HepG2 (cell line): ENCODE measurements around the gene TRMT112. TPM values are rescaled to one million over a fixed set of nuclear protein-coding genes. Genes with fewer than 3 reads are reported as not detected.

Experiments used
- ARHGAP35 ChIP-seq: sonication (generic); formaldehyde crosslinking; IDR thresholded peaks from 2 replicates; pipeline ENCODE4 v1.9.0; 2022; ENCODE audit warnings: mild to moderate bottlenecking, inconsistent platforms, moderate library complexity, missing genetic modification reagents, borderline replicate concordance
- CCAR2 ChIP-seq: fragments of 200-400 bp; formaldehyde crosslinking; optimal IDR thresholded peaks from 2 replicates; pipeline ENCODE3; 2018; ENCODE audit warnings: low read depth, mild to moderate bottlenecking, low read length, moderate library complexity
- CEBPG ChIP-seq: IDR thresholded peaks from 2 replicates; pipeline ENCODE4 v1.6.1; 2016
- JUN ChIP-seq: sonication (generic); formaldehyde crosslinking; IDR thresholded peaks from 2 replicates; pipeline ENCODE4 v1.4.0; 2020; ENCODE audit warnings: mild to moderate bottlenecking, missing genetic modification reagents
- KDM5A ChIP-seq: fragments of 200-600 bp; sonication (generic); IDR thresholded peaks from 2 replicates; pipeline ENCODE4 v1.7.0; 2018; ENCODE audit warnings: antibody characterized with exemption, mild to moderate bottlenecking, low read length, borderline replicate concordance
- MXD4 ChIP-seq: IDR thresholded peaks from 2 replicates; pipeline ENCODE4 v1.6.1; 2016; ENCODE audit warnings: mild to moderate bottlenecking, missing biosample characterization, missing genetic modification reagents
- MXI1 ChIP-seq: IDR thresholded peaks from 3 replicates; pipeline ENCODE4 v1.6.1; 2012; ENCODE audit warnings: low read depth, low read length, inconsistent platforms, borderline replicate concordance
- NBN ChIP-seq: fragments of 450-650 bp; conservative IDR thresholded peaks from 2 replicates; pipeline ENCODE4 v1.6.1; 2017
- PAWR ChIP-seq: sonication (generic); formaldehyde crosslinking; IDR thresholded peaks from 2 replicates; pipeline ENCODE4 v1.4.0; 2020; ENCODE audit warnings: missing genetic modification reagents, mild to moderate bottlenecking, borderline replicate concordance
- POGZ ChIP-seq: sonication (generic); formaldehyde crosslinking; IDR thresholded peaks from 2 replicates; pipeline ENCODE4 v1.4.0; 2020; ENCODE audit warnings: mild to moderate bottlenecking, missing genetic modification reagents
- PPARG ChIP-seq: conservative IDR thresholded peaks from 2 replicates; pipeline ENCODE4 v1.6.1; 2016; ENCODE audit warnings: missing biosample characterization, missing genetic modification reagents
- REPIN1 ChIP-seq: sonication (generic); formaldehyde crosslinking; IDR thresholded peaks from 2 replicates; pipeline ENCODE4 v1.8.0; 2022; ENCODE audit warnings: missing genetic modification reagents, low read depth, mild to moderate bottlenecking, borderline replicate concordance
- SSRP1 ChIP-seq: IDR thresholded peaks from 2 replicates; pipeline ENCODE4 v1.6.1; 2016; ENCODE audit warnings: control low read depth
- ZMAT3 ChIP-seq: sonication (generic); formaldehyde crosslinking; conservative IDR thresholded peaks from 2 replicates; pipeline ENCODE4 v1.7.0; 2021; ENCODE audit warnings: missing genetic modification reagents
- ZMYM2 ChIP-seq: sonication (generic); formaldehyde crosslinking; IDR thresholded peaks from 2 replicates; pipeline ENCODE4 v1.8.0; 2022; ENCODE audit warnings: mild to moderate bottlenecking, missing genetic modification reagents
- ZNF589 ChIP-seq: sonication (generic); formaldehyde crosslinking; conservative IDR thresholded peaks from 2 replicates; pipeline ENCODE4 v1.8.0; 2022; ENCODE audit warnings: mild to moderate bottlenecking, moderate library complexity, missing genetic modification reagents
- polyA plus RNA-seq, 8 experiments: library from polyadenylated mRNA; depleted of rRNA in 3 of 8; stranded (reverse) in 7 of 8; unstranded in 1 of 8; fragments of >200 nt; fragmentation: Illumina TruSeq in 4 of 8; extraction: Trizol in 4 of 8; gene quantifications; 2 replicates each; pipeline versions ENCODE4 v1.2.1 to v1.2.3, GENCODE V29; 2011 to 2016; ENCODE audit warnings: low read depth in 4 of 8, missing spikeins in 1 of 8, mixed read lengths in 1 of 8; ENCODE audit not compliant: insufficient read depth in 1 of 8
- total RNA-seq, 5 experiments: library from RNA; depleted of rRNA; stranded (reverse); fragments of >200 nt; fragmentation: Illumina TruSeq; extraction: Trizol; gene quantifications; 2 replicates each; pipeline ENCODE4 v1.2.3, GENCODE V29; 2016; ENCODE audit warnings: low read depth in 1 of 5
- TF ChIP-seq, protein P1 (sequence below): sonication (generic); formaldehyde crosslinking; IDR thresholded peaks from 2 replicates; pipeline ENCODE4 v1.5.1; 2020; ENCODE audit warnings: mild to moderate bottlenecking, missing genetic modification reagents, borderline replicate concordance
- TF ChIP-seq, protein P2 (sequence below): sonication (generic); formaldehyde crosslinking; IDR thresholded peaks from 2 replicates; pipeline ENCODE4 v1.8.1; 2022; ENCODE audit warnings: mild to moderate bottlenecking, missing genetic modification reagents
- TF ChIP-seq, protein P3 (sequence below): IDR thresholded peaks from 2 replicates; pipeline ENCODE4 v1.6.1; 2012; ENCODE audit warnings: low read depth, low read length, improper control_type of control experiment

The TRMT112 gene
- total and polyA plus RNA-seq, 2 of the 13 experiments (the other 11 are each of a cell fraction or from before 2014, with no cell fraction given) = 186 to 409 TPM

DNA sequence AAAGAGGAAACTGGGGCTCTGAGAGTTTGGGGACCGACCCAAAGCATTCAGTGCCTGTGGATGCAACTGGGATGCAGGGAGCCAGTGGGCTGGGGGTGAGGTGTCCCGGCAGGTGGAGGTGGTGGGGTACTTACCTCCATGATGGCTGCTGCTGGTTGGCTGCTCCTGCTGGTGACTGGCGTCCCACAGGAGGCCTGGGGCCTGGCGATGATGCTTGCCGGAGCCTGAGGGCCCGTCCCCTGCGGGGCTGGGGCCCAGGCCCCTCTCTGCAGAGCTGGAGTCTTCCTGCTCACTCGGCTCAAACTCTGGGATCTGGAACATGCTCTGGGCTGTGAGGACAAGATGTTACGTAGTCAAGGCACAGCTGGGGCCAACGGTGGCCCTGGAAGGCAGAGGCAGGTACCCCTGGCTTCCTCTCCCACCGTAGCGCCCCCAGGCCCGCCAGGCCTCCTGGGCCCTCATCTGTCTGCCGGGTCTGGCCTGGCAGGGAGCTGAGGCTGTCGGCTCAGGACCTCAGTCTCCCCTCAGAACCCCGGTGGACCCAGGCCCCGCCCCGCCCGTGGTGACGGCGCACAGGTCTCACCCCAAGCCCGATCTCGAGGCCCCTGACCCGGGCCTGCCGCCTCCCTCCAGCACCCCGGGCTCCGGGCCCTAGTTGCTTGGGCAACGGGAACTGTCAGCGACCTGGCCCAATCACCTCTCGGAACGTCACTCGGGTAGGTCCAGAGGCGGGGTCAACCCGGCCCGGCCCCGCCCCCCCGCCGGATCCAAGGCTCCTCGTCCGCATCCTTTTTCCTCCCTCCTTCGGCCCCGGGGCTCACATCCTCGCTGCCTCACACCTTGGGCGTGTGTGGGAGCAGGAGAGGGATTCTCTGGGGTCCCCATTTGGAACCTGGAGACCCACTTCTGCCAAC is 33.1 kb downstream of the TRMT112 start, which contains the start of gene BAD (continued):
- TF ChIP-seq, protein P1, sequence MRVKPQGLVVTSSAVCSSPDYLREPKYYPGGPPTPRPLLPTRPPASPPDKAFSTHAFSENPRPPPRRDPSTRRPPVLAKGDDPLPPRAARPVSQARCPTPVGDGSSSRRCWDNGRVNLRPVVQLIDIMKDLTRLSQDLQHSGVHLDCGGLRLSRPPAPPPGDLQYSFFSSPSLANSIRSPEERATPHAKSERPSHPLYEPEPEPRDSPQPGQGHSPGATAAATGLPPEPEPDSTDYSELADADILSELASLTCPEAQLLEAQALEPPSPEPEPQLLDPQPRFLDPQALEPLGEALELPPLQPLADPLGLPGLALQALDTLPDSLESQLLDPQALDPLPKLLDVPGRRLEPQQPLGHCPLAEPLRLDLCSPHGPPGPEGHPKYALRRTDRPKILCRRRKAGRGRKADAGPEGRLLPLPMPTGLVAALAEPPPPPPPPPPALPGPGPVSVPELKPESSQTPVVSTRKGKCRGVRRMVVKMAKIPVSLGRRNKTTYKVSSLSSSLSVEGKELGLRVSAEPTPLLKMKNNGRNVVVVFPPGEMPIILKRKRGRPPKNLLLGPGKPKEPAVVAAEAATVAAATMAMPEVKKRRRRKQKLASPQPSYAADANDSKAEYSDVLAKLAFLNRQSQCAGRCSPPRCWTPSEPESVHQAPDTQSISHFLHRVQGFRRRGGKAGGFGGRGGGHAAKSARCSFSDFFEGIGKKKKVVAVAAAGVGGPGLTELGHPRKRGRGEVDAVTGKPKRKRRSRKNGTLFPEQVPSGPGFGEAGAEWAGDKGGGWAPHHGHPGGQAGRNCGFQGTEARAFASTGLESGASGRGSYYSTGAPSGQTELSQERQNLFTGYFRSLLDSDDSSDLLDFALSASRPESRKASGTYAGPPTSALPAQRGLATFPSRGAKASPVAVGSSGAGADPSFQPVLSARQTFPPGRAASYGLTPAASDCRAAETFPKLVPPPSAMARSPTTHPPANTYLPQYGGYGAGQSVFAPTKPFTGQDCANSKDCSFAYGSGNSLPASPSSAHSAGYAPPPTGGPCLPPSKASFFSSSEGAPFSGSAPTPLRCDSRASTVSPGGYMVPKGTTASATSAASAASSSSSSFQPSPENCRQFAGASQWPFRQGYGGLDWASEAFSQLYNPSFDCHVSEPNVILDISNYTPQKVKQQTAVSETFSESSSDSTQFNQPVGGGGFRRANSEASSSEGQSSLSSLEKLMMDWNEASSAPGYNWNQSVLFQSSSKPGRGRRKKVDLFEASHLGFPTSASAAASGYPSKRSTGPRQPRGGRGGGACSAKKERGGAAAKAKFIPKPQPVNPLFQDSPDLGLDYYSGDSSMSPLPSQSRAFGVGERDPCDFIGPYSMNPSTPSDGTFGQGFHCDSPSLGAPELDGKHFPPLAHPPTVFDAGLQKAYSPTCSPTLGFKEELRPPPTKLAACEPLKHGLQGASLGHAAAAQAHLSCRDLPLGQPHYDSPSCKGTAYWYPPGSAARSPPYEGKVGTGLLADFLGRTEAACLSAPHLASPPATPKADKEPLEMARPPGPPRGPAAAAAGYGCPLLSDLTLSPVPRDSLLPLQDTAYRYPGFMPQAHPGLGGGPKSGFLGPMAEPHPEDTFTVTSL = no peak
- no peak for TF ChIP-seq KDM5A
- peak; percentile 87; the same call in 2 of the 3 replicates for TF ChIP-seq MXI1
- TF ChIP-seq CEBPG (CRISPR knock-in tag) = no peak
- no peak for TF ChIP-seq ZMYM2 (CRISPR knock-in tag)
- TF ChIP-seq, protein P2, sequence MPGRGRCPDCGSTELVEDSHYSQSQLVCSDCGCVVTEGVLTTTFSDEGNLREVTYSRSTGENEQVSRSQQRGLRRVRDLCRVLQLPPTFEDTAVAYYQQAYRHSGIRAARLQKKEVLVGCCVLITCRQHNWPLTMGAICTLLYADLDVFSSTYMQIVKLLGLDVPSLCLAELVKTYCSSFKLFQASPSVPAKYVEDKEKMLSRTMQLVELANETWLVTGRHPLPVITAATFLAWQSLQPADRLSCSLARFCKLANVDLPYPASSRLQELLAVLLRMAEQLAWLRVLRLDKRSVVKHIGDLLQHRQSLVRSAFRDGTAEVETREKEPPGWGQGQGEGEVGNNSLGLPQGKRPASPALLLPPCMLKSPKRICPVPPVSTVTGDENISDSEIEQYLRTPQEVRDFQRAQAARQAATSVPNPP (CRISPR knock-in tag) = no peak
- no peak for TF ChIP-seq SSRP1
- TF ChIP-seq ZMAT3 (CRISPR knock-in tag) = peak; percentile 25; the same call in 1 of the 2 replicates
- no peak for TF ChIP-seq ZNF589 (CRISPR knock-in tag)
- TF ChIP-seq POGZ (CRISPR knock-in tag) = no peak
- TF ChIP-seq JUN (CRISPR knock-in tag) = no peak
- TF ChIP-seq PPARG = no peak
- no peak for TF ChIP-seq CCAR2
- no peak; the same call in 1 of the 2 replicates for TF ChIP-seq REPIN1
- 0 out of 2 replicates have a peak, but pooled peaks have one; percentile 10 for TF ChIP-seq PAWR (CRISPR knock-in tag)
- 0 out of 2 replicates have a peak, but pooled peaks have one; percentile 26 for TF ChIP-seq ARHGAP35 (CRISPR knock-in tag)
- no peak for TF ChIP-seq NBN
- no peak for TF ChIP-seq MXD4 (CRISPR knock-in tag)
- TF ChIP-seq, protein P3, sequence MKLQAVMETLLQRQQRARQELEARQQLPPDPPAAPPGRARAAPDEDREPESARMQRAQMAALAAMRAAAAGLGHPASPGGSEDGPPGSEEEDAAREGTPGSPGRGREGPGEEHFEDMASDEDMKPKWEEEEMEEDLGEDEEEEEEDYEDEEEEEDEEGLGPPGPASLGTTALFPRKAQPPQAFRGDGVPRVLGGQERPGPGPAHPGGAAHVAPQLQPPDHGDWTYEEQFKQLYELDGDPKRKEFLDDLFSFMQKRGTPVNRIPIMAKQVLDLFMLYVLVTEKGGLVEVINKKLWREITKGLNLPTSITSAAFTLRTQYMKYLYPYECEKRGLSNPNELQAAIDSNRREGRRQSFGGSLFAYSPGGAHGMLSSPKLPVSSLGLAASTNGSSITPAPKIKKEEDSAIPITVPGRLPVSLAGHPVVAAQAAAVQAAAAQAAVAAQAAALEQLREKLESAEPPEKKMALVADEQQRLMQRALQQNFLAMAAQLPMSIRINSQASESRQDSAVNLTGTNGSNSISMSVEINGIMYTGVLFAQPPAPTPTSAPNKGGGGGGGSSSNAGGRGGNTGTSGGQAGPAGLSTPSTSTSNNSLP = no peak
